HepG2 (cell line): ENCODE data around the gene VGF. TPM values are rescaled to one million over a fixed set of nuclear protein-coding genes. Genes with fewer than 3 reads are reported as not detected.
A peak's percentile ranks its signal among the peaks of the same experiment; 100 is the strongest.

Source experiments
- ATF3 ChIP-seq: sonication (generic); formaldehyde crosslinking; IDR thresholded peaks from 2 replicates; pipeline ENCODE4 v1.4.0; 2020; ENCODE audit warnings: missing genetic modification reagents
- CREM ChIP-seq, 2 experiments: sonication (generic) in 1 of 2; formaldehyde crosslinking in 1 of 2; IDR thresholded peaks; 2 replicates each; pipeline versions ENCODE4 v1.4.0 to v1.6.1; 2016 to 2020; ENCODE audit warnings: antibody characterized with exemption in 1 of 2, mild to moderate bottlenecking in 1 of 2, missing genetic modification reagents in 1 of 2
- ELF3 ChIP-seq: IDR thresholded peaks from 2 replicates; pipeline ENCODE4 v1.6.1; 2016; ENCODE audit warnings: missing genetic modification reagents, missing compliant biosample characterization
- ERF ChIP-seq: IDR thresholded peaks from 2 replicates; pipeline ENCODE4 v1.6.1; 2018; ENCODE audit warnings: missing biosample characterization, missing genetic modification reagents
- ISX ChIP-seq: sonication (generic); formaldehyde crosslinking; conservative IDR thresholded peaks from 2 replicates; pipeline ENCODE4 v1.5.0; 2020; ENCODE audit warnings: missing genetic modification reagents
- JARID2 ChIP-seq: sonication (generic); formaldehyde crosslinking; IDR thresholded peaks from 2 replicates; pipeline ENCODE4 v1.8.1; 2023; ENCODE audit warnings: missing genetic modification reagents, inconsistent platforms; ENCODE audit not compliant: insufficient replicate concordance
- JUN ChIP-seq: sonication (generic); formaldehyde crosslinking; IDR thresholded peaks from 2 replicates; pipeline ENCODE4 v1.4.0; 2020; ENCODE audit warnings: mild to moderate bottlenecking, missing genetic modification reagents
- MEIS1 ChIP-seq: sonication (generic); formaldehyde crosslinking; IDR thresholded peaks from 2 replicates; pipeline ENCODE4 v1.9.0; 2021; ENCODE audit warnings: mild to moderate bottlenecking, missing genetic modification reagents, moderate library complexity, borderline replicate concordance
- NCOA5 ChIP-seq: sonication (generic); formaldehyde crosslinking; IDR thresholded peaks from 2 replicates; pipeline ENCODE4 v1.4.0; 2020; ENCODE audit warnings: missing genetic modification reagents
- NFKB2 ChIP-seq: sonication (generic); formaldehyde crosslinking; IDR thresholded peaks from 2 replicates; pipeline ENCODE4 v1.4.0; 2020; ENCODE audit warnings: missing genetic modification reagents, borderline replicate concordance
- PHF21A ChIP-seq: sonication (generic); formaldehyde crosslinking; IDR thresholded peaks from 2 replicates; pipeline ENCODE4 v1.5.0; 2020; ENCODE audit warnings: mild to moderate bottlenecking, missing genetic modification reagents
- TAF15 ChIP-seq: fragments of 200-400 bp; formaldehyde crosslinking; IDR thresholded peaks from one replicate; pipeline ENCODE4 v1.6.1; 2018; ENCODE audit warnings: mild to moderate bottlenecking, low read depth, low read length; ENCODE audit not compliant: poor library complexity, severe bottlenecking
- TFAP4 ChIP-seq: sonication (generic); IDR thresholded peaks from 2 replicates; pipeline ENCODE4 v1.6.1; 2016; ENCODE audit warnings: low read depth, borderline replicate concordance
- TFDP1 ChIP-seq: IDR thresholded peaks from 2 replicates; pipeline ENCODE4 v1.6.1; 2016; ENCODE audit warnings: missing compliant biosample characterization, missing genetic modification reagents, borderline replicate concordance
- THAP11 ChIP-seq: IDR thresholded peaks from 2 replicates; pipeline ENCODE4 v1.6.1; 2016; ENCODE audit warnings: missing biosample characterization, missing genetic modification reagents
- ZBTB20 ChIP-seq: sonication (generic); formaldehyde crosslinking; IDR thresholded peaks from 2 replicates; pipeline ENCODE4 v1.8.1; 2023; ENCODE audit warnings: missing genetic modification reagents, low read depth, mild to moderate bottlenecking, borderline replicate concordance
- ZBTB25 ChIP-seq: IDR thresholded peaks from 2 replicates; pipeline ENCODE4 v1.6.1; 2018; ENCODE audit warnings: missing genetic modification reagents
- ZMYM4 ChIP-seq: sonication (generic); formaldehyde crosslinking; IDR thresholded peaks from 2 replicates; pipeline ENCODE4 v1.8.1; 2023; ENCODE audit warnings: mild to moderate bottlenecking, missing genetic modification reagents
- ZNF574 ChIP-seq: sonication (generic); formaldehyde crosslinking; IDR thresholded peaks from 2 replicates; pipeline ENCODE4 v1.4.0; 2020; ENCODE audit warnings: missing genetic modification reagents
- ZNF639 ChIP-seq: conservative IDR thresholded peaks from 2 replicates; pipeline ENCODE4 v1.6.1; 2018; ENCODE audit warnings: missing genetic modification reagents
- ZNF670 ChIP-seq: sonication (generic); formaldehyde crosslinking; IDR thresholded peaks from 2 replicates; pipeline ENCODE4 v1.8.0; 2022; ENCODE audit warnings: mild to moderate bottlenecking, missing genetic modification reagents, borderline replicate concordance
- polyA plus RNA-seq, 8 experiments: library from polyadenylated mRNA; depleted of rRNA in 3 of 8; stranded (reverse) in 7 of 8; unstranded in 1 of 8; fragments of >200 nt; fragmentation: Illumina TruSeq in 4 of 8; extraction: Trizol in 4 of 8; gene quantifications; 2 replicates each; pipeline versions ENCODE4 v1.2.1 to v1.2.3, GENCODE V29; 2011 to 2016; ENCODE audit warnings: low read depth in 4 of 8, missing spikeins in 1 of 8, mixed read lengths in 1 of 8; ENCODE audit not compliant: insufficient read depth in 1 of 8
- total RNA-seq, 5 experiments: library from RNA; depleted of rRNA; stranded (reverse); fragments of >200 nt; fragmentation: Illumina TruSeq; extraction: Trizol; gene quantifications; 2 replicates each; pipeline ENCODE4 v1.2.3, GENCODE V29; 2016; ENCODE audit warnings: low read depth in 1 of 5

VGF gene
- total and polyA plus RNA-seq, 2 of the 13 experiments (the other 11 are each of a cell fraction or from before 2014, with no cell fraction given) = 0.12 to 0.46 TPM

GRCh38 chr7:101200862-101201599 is 35.7 kb upstream of the VGF start, which contains the start of gene MOGAT3 (continued):
- TF ChIP-seq ZNF574 (CRISPR knock-in tag) (peak; percentile 60; the same call in 1 of the 2 replicates), ELF3 (peak; percentile 58; the same call in 1 of the 2 replicates), TFAP4 (peak; percentile 89), JARID2 (CRISPR knock-in tag) (no peak), JUN (peak; percentile 71; the same call in 1 of the 2 replicates), ZNF639 (CRISPR knock-in tag) (0 out of 2 replicates have a peak, but pooled peaks have one; percentile 56), NCOA5 (CRISPR knock-in tag) (no peak), ISX (no peak), ZMYM4 (CRISPR knock-in tag) (peak; percentile 55; the same call in 1 of the 2 replicates), ZNF670 (CRISPR knock-in tag) (peak; percentile 89), ZBTB20 (CRISPR knock-in tag) (peak; percentile 92; the same call in 1 of the 2 replicates), THAP11 (peak; percentile 66), NFKB2 (peak; percentile 37; the same call in 1 of the 2 replicates), TAF15 (no peak), ZBTB25 (CRISPR knock-in tag) (peak; percentile 60; the same call in 1 of the 2 replicates), ERF (CRISPR knock-in tag) (peak; percentile 95), CREM (IDR thresholded peaks at IDR 0.05) (peak; percentile 76), CREM (CRISPR knock-in tag; IDR thresholded peaks at IDR 0.05) (0 out of 2 replicates have a peak, but pooled peaks have one; percentile 8), PHF21A (CRISPR knock-in tag) (peak; percentile 89), ATF3 (peak; percentile 23; the same call in 1 of the 2 replicates), MEIS1 (peak; percentile 91), TFDP1 (CRISPR knock-in tag) (peak; percentile 67; the same call in 1 of the 2 replicates)
